IMR-90 (cell line): Measurements from ENCODE around the gene PHPT1. TPM values are rescaled to one million over a fixed set of nuclear protein-coding genes. Genes with fewer than 3 reads are reported as not detected.

Source experiments
- ATAC-seq: fragments of 200-7000 bp; cut with Tn5 transposase; 2 replicates; pipeline ENCODE4 v1.9.1; 2020; ENCODE audit warnings: low read depth, mild to moderate bottlenecking, moderate library complexity
- BruUV-seq: library from RNA; stranded (reverse); fragments of 400-500 nt; replicated peaks from 2 replicates; lab custom pipeline; 2021; lab: Mats Ljungman, UMichigan
- CTCF ChIA-PET: fragments of 300-600 bp; formaldehyde crosslinking; extraction: SDS; loops from one replicate; lab custom pipeline; 2021; ENCODE audit warnings: antibody characterized with exemption; lab: Yijun Ruan, JAX
- POLR2A ChIA-PET: fragments of 300-600 bp; sonication (Branson Sonifier 250); formaldehyde crosslinking; loops from one replicate; lab custom pipeline; 2022; ENCODE audit warnings: antibody characterized with exemption; ENCODE audit not compliant: unreplicated experiment; lab: Charles Lee
- DNase-seq: peaks from one replicate; pipeline ENCODE4 v3.0.0; 2013
- H2AFZ ChIP-seq: replicated peaks from 2 replicates; pipeline ENCODE3; 2013; ENCODE audit warnings: low read length, mild to moderate bottlenecking; ENCODE audit not compliant: poor library complexity
- H2AK5ac ChIP-seq: 2 replicates; pipeline ENCODE4 v1.6.1; 2013; ENCODE audit warnings: low read depth, low read length, inconsistent platforms
- H2AK9ac ChIP-seq: replicated peaks from 2 replicates; pipeline ENCODE3; 2013; ENCODE audit warnings: mild to moderate bottlenecking, low read depth, low read length, moderate library complexity; ENCODE audit not compliant: poor library complexity
- H2BK120ac ChIP-seq: 2 replicates; pipeline ENCODE4 v1.6.1; 2013; ENCODE audit warnings: low read depth, low read length, inconsistent platforms
- H2BK15ac ChIP-seq: 3 replicates; pipeline ENCODE4 v1.6.1; 2013; ENCODE audit warnings: low read depth, low read length, inconsistent platforms
- H2BK20ac ChIP-seq: 2 replicates; pipeline ENCODE4 v1.6.1; 2013; ENCODE audit warnings: low read depth, mild to moderate bottlenecking, inconsistent platforms, low read length, moderate library complexity
- H2BK5ac ChIP-seq: 2 replicates; pipeline ENCODE4 v1.6.1; 2013; ENCODE audit warnings: mild to moderate bottlenecking, low read depth, low read length, inconsistent platforms; ENCODE audit not compliant: poor library complexity, severe bottlenecking
- H3K14ac ChIP-seq: replicated peaks from 2 replicates; pipeline ENCODE4 v1.6.1; 2013; ENCODE audit warnings: low read depth, low read length, inconsistent platforms
- H3K18ac ChIP-seq: 2 replicates; pipeline ENCODE4 v1.6.1; 2013; ENCODE audit warnings: low read depth, low read length, control low read depth
- H3K23ac ChIP-seq: 2 replicates; pipeline ENCODE4 v1.6.1; 2013; ENCODE audit warnings: low read depth, low read length, inconsistent platforms
- H3K27ac ChIP-seq: 2 replicates; pipeline ENCODE4 v1.5.1; 2013; ENCODE audit warnings: mild to moderate bottlenecking, control low read depth, low read length; ENCODE audit not compliant: insufficient read depth
- H3K27me3 ChIP-seq: 2 replicates; pipeline ENCODE4 v1.6.1; 2013; ENCODE audit warnings: low read length; ENCODE audit not compliant: control insufficient read depth, insufficient read depth
- H3K36me3 ChIP-seq: 2 replicates; pipeline ENCODE4 v1.6.1; 2013; ENCODE audit warnings: low read length, mixed read lengths; ENCODE audit not compliant: control insufficient read depth, insufficient read depth
- H3K4ac ChIP-seq: 2 replicates; pipeline ENCODE4 v1.6.1; 2013; ENCODE audit warnings: low read depth, low read length, inconsistent platforms
- H3K4me1 ChIP-seq: 2 replicates; pipeline ENCODE4 v1.6.1; 2013; ENCODE audit warnings: low read length, mixed read lengths; ENCODE audit not compliant: control insufficient read depth, insufficient read depth
- H3K4me2 ChIP-seq: 2 replicates; pipeline ENCODE4 v1.6.1; 2013; ENCODE audit warnings: low read depth, mild to moderate bottlenecking, control low read depth, low read length, moderate library complexity
- H3K4me3 ChIP-seq: 2 replicates; pipeline ENCODE4 v1.5.1; 2013; ENCODE audit warnings: low read depth, mild to moderate bottlenecking, control low read depth, low read length, moderate library complexity; ENCODE audit not compliant: insufficient read depth
- H3K56ac ChIP-seq: 2 replicates; pipeline ENCODE4 v1.6.1; 2013; ENCODE audit warnings: low read length, inconsistent platforms; ENCODE audit not compliant: insufficient read depth; ENCODE audit errors: extremely low read depth
- H3K79me1 ChIP-seq, 2 experiments: 2 replicates each; pipeline ENCODE4 v1.6.1; 2013; ENCODE audit warnings: low read length in 2 of 2, inconsistent platforms in 1 of 2, low read depth in 1 of 2
- H3K9ac ChIP-seq: 2 replicates; pipeline ENCODE4 v1.6.1; 2013; ENCODE audit warnings: low read depth, low read length, control low read depth
- H3K9me1 ChIP-seq: 2 replicates; pipeline ENCODE4 v1.6.1; 2013; ENCODE audit warnings: low read length, inconsistent platforms; ENCODE audit not compliant: insufficient read depth
- H3K9me3 ChIP-seq: 2 replicates; pipeline ENCODE4 v1.6.1; 2013; ENCODE audit warnings: low read length; ENCODE audit not compliant: control insufficient read depth, insufficient read depth
- H4K20me1 ChIP-seq: 2 replicates; pipeline ENCODE4 v1.6.1; 2013; ENCODE audit warnings: low read length, inconsistent platforms; ENCODE audit not compliant: insufficient read depth
- H4K5ac ChIP-seq: 2 replicates; pipeline ENCODE4 v1.6.1; 2013; ENCODE audit warnings: mild to moderate bottlenecking, low read depth, low read length, control low read depth
- H4K8ac ChIP-seq, 2 experiments: 2 replicates each; pipeline ENCODE4 v1.6.1; 2013; ENCODE audit warnings: low read depth in 2 of 2, low read length in 2 of 2, control low read depth in 1 of 2, inconsistent platforms in 1 of 2
- H4K91ac ChIP-seq: 2 replicates; pipeline ENCODE4 v1.6.1; 2013; ENCODE audit warnings: low read depth, low read length, inconsistent platforms; ENCODE audit not compliant: insufficient read depth
- BHLHE40 ChIP-seq: fragments of 150-350 bp; IDR thresholded peaks from 2 replicates; pipeline ENCODE4 v1.6.1; 2016; ENCODE audit warnings: mild to moderate bottlenecking, low read depth, low read length
- CTCF ChIP-seq: conservative IDR thresholded peaks from 2 replicates; pipeline ENCODE4 v1.5.1; 2012; ENCODE audit warnings: mild to moderate bottlenecking, low read depth, low read length, improper control_type of control experiment
- FOS ChIP-seq: fragments of 150-350 bp; IDR thresholded peaks from 2 replicates; pipeline ENCODE4 v1.6.1; 2016; ENCODE audit warnings: low read depth, low read length
- MAFK ChIP-seq: IDR thresholded peaks from 2 replicates; pipeline ENCODE4 v1.6.1; 2012; ENCODE audit warnings: low read depth, low read length, improper control_type of control experiment
- MAZ ChIP-seq: IDR thresholded peaks from 2 replicates; pipeline ENCODE4 v1.6.1; 2012; ENCODE audit warnings: low read depth, mild to moderate bottlenecking, low read length, improper control_type of control experiment, moderate library complexity, borderline replicate concordance
- MXI1 ChIP-seq: IDR thresholded peaks from 2 replicates; pipeline ENCODE4 v1.6.1; 2012; ENCODE audit warnings: low read depth, mild to moderate bottlenecking, low read length, moderate library complexity, borderline replicate concordance
- NFE2L2 ChIP-seq: fragments of 150-350 bp; IDR thresholded peaks from 2 replicates; pipeline ENCODE4 v1.6.1; 2016; ENCODE audit warnings: low read depth, mild to moderate bottlenecking, low read length
- RAD21 ChIP-seq: IDR thresholded peaks from 2 replicates; pipeline ENCODE4 v1.6.1; 2012; ENCODE audit warnings: low read length, improper control_type of control experiment
- RCOR1 ChIP-seq: IDR thresholded peaks from 2 replicates; pipeline ENCODE4 v1.6.1; 2012; ENCODE audit warnings: mild to moderate bottlenecking, low read length, improper control_type of control experiment; ENCODE audit not compliant: insufficient replicate concordance
- SMC3 ChIP-seq: fragments of 150-350 bp; IDR thresholded peaks from 2 replicates; pipeline ENCODE4 v1.6.1; 2016; ENCODE audit warnings: low read depth, mild to moderate bottlenecking, antibody characterized with exemption, low read length, moderate library complexity
- USF2 ChIP-seq: fragments of 150-350 bp; IDR thresholded peaks from 2 replicates; pipeline ENCODE4 v1.6.1; 2017; ENCODE audit warnings: mild to moderate bottlenecking, antibody characterized with exemption, low read length, low read depth
- WGBS, 2 experiments: methylation state at CpG; one replicate each; pipeline versions ENCODE4 v1.1.5 to v1.1.7; 2013; ENCODE audit warnings: missing lambda C conversion rate in 2 of 2; ENCODE audit not compliant: insufficient read length in 1 of 2; ENCODE audit errors: extremely low coverage in 2 of 2; 5-methylcytosine and 5-hydroxymethylcytosine counted together
- dilution Hi-C: fragments of 300-500 bp; cut with HindIII; formaldehyde crosslinking; loops from one replicate; pipeline ENCODE4 v1.14.3; 2018; ENCODE audit warnings: low sequenced_read_pairs; ENCODE audit not compliant: unreplicated experiment
- in situ Hi-C: fragments of 300-500 bp; cut with MboI; formaldehyde crosslinking; loops from 3 replicates; pipeline ENCODE4 v1.14.3; 2019; ENCODE audit warnings: low sequenced_read_pairs, inconsistent platforms, mixed read lengths
- intact Hi-C: fragments of 100-400 bp; cut with micrococcal nuclease; formaldehyde crosslinking; loops from 2 replicates; pipeline ENCODE4 v1.10.0; 2022
- polyA plus RNA-seq, 3 experiments: library from polyadenylated mRNA; depleted of rRNA; stranded (reverse); fragments of >200 nt; gene quantifications; 2 replicates each; pipeline ENCODE4 v1.2.3, GENCODE V29; 2012; ENCODE audit warnings: low replicate concordance in 1 of 3
- total RNA-seq: library from RNA; depleted of rRNA; stranded (reverse); fragments of >200 nt; gene quantifications from 2 replicates; pipeline ENCODE4 v1.2.3, GENCODE V29; 2012

The PHPT1 gene
- total and polyA plus RNA-seq, 2 of the 4 experiments (the other 2 are of a cell fraction) = 79.8 to 214 TPM

- dilution Hi-C loops = no loop called here
- peaks cover 11 to 20% of the 10 kb centered on the region in 2 experiments for H3K79me1 ChIP-seq
- intact Hi-C loops = no loop called here
- H2BK120ac ChIP-seq = no peak overlapping the region
- no peak overlapping the region for H4K5ac ChIP-seq
- TF ChIP-seq BHLHE40 = no peak
- TF ChIP-seq MAZ = no peak
- no peak for TF ChIP-seq FOS
- no peak for TF ChIP-seq RAD21
- no peak for TF ChIP-seq CTCF
- no peak for TF ChIP-seq MXI1
- no peak for TF ChIP-seq SMC3
- TF ChIP-seq USF2 = no peak
- no peak for TF ChIP-seq NFE2L2
- no peak for TF ChIP-seq RCOR1
- TF ChIP-seq MAFK = no peak
- 94% methylated on average over 7 of the region's 30 CpGs; no CpG with 5 or more reads in 1 of the 2 experiments for WGBS, 2 experiments
- no peak overlapping the region for H3K23ac ChIP-seq
- H2BK15ac ChIP-seq = no peak overlapping the region
- H3K27ac ChIP-seq = no peak overlapping the region
- no peak overlapping the region for H3K18ac ChIP-seq
- H4K20me1 ChIP-seq = peaks cover 16% of the 10 kb centered on the region
- H2AK9ac ChIP-seq = no peak overlapping the region
- no peak overlapping the region for H2BK5ac ChIP-seq
- DNase-seq (no peak), ATAC-seq (no peak)
- peaks cover 3% of the 10 kb centered on the region; the same call in 1 of the 2 replicates for H3K4me1 ChIP-seq
- no TSS peak for BruUV-seq
- no peak overlapping the region for H3K4me2 ChIP-seq
- no peak overlapping the region for H3K4ac ChIP-seq
- H3K9ac ChIP-seq = no peak overlapping the region
- ChIA-PET POLR2A (interaction anchor here (0.5 kb wide), 1 partner anchor 328 kb away, joined by 5 read pairs; no protein-coding TSS in a partner anchor), CTCF (no interaction called here)
- H3K56ac ChIP-seq = no peak overlapping the region
- no peak overlapping the region for H3K4me3 ChIP-seq
- no peak overlapping the region for H4K8ac ChIP-seq
- no peak overlapping the region for H2AK5ac ChIP-seq
- H3K36me3 ChIP-seq = peaks cover 29% of the 10 kb centered on the region
- H4K91ac ChIP-seq = no peak overlapping the region
- no peaks in the 10 kb centered on the region for H3K9me1 ChIP-seq
- H2BK20ac ChIP-seq = no peak overlapping the region
- H3K9me3 ChIP-seq = no peaks in the 10 kb centered on the region
- H3K27me3 ChIP-seq = no peaks in the 10 kb centered on the region
- in situ Hi-C loops = no loop called here
- no peak overlapping the region for H2AFZ ChIP-seq
- no peak overlapping the region for H3K14ac ChIP-seq
Observed at GRCh38 chr9:136823136-136824046, 25.8 kb upstream of the PHPT1 start.
